Adrenal gland (tissue), 5 donors: Measurements from ENCODE around the gene PPM1L.

Experiments used
- CTCF ChIP-seq, 6 experiments: fragments of 450-650 bp in 4 of 6; fragments of 200-600 bp in 2 of 6; sonication (generic) in 1 of 6; IDR thresholded peaks; 1 replicate in 5 of 6; 2 replicates in 1 of 6; pipeline versions ENCODE4 v1.5.1 to v1.8.0; 2016 to 2021; ENCODE audit warnings: antibody characterized with exemption in 6 of 6, mild to moderate bottlenecking in 2 of 6, moderate library complexity in 1 of 6
- POLR2A ChIP-seq, 2 donors: fragments of 450-650 bp; IDR thresholded peaks; one replicate each; pipeline ENCODE4 v1.6.1; 2017; ENCODE audit warnings: antibody characterized with exemption in 2 of 2, mild to moderate bottlenecking in 2 of 2, moderate library complexity in 1 of 2
- donor health status: DM: no; HTN: no; CAD: no.

- TF ChIP-seq CTCF (IDR thresholded peaks at IDR 0.05) (no peak), POLR2A (IDR thresholded peaks at IDR 0.05) (no peak)
These were observed 192.2 kb downstream of the PPM1L start for GRCh38 chr3:160948273-160948672.
